ENCODE data around the gene STK11. TPM values are rescaled to one million over a fixed set of nuclear protein-coding genes. Genes with fewer than 3 reads are reported as not detected.

Gene STK11
- total and polyA plus RNA-seq, 2 of the 4 experiments (the other 2 are of a cell fraction) = 39.3 to 42.8 TPM

DNA sequence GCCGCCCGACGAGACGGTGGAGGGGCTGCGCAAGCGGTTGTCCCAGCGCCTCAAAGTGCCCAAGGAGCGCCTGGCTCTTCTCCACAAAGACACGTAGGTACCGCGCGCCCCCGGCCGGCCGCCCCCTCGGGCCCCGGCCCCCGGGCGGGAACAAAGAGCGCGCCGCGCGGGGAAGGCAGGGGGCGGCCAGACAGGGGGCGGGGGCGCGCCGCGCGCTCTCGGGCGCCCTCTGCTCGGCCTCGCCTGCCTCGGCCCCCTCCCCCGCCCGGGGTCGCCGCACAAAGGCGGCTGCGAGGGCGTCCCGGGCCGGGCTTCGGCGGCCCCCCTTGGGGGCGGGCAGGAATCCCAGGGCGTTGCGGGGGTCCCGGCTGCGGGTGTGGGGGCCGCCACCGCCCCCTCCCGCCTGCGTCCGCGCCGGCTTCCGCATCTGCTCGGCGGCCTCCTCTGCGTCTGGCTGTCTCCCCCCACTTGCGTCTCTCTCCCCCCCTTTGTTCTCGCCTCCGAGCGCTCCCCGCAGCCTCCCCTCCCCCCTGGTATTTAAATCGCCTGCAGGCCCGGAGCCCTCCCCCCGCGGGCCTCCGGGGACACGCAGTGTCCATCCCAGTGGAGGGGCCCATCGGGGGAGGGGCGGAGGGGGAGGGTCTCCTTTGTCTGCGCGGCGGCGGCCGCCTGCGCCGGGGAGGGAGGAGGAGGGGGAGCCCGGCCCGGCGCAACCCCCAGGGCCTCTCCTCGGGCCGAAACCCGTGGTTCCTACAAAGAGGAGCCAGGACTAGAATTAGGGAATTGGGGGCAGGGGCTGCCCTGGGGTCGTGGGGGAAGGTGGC is 45.1 kb downstream of the STK11 start:
- Histone ChIP-seq H3K4me2 (ENCODE audit: low read depth, low read length) (peak overlapping the region; percentile 82; the same call in 1 of the 2 replicates), H3K9me1 (ENCODE audit: insufficient read depth, low read length) (no peaks in the 10 kb centered on the region), H3K4me3 (ENCODE audit: insufficient read depth, low read depth, low read length) (peak overlapping the region; percentile 94), H3K9me3 (ENCODE audit: control insufficient read depth, insufficient read depth, low read length) (no peaks in the 10 kb centered on the region), H3K9ac (ENCODE audit: low read depth, low read length) (peak overlapping the region; percentile 97), H3K23ac (ENCODE audit: low read depth, low read length) (no peak overlapping the region), H2AFZ (replicated peaks; ENCODE audit: low read length, poor library complexity) (peak overlapping the region; percentile 14), H2BK15ac (ENCODE audit: low read depth, low read length) (no peak overlapping the region), H3K18ac (ENCODE audit: low read depth, low read length) (peak overlapping the region; percentile 85; the same call in 1 of the 2 replicates), H2BK120ac (ENCODE audit: low read depth, low read length) (peak overlapping the region; percentile 85), H3K4me1 (ENCODE audit: control insufficient read depth, insufficient read depth, low read length) (peaks cover 25% of the 10 kb centered on the region), H4K8ac (ENCODE audit: low read depth in 2 of 2, low read length in 2 of 2) (peak overlapping the region; percentile 80; a peak in 2 of 4 replicates), H2AK5ac (ENCODE audit: low read depth, low read length) (peak overlapping the region; percentile 49; the same call in 1 of the 2 replicates), H2BK5ac (ENCODE audit: low read depth, low read length, poor library complexity, severe bottlenecking) (peak overlapping the region; percentile 99), H4K5ac (ENCODE audit: low read depth, low read length) (peak overlapping the region; percentile 80; the same call in 1 of the 2 replicates), H3K36me3 (ENCODE audit: control insufficient read depth, insufficient read depth, low read length) (peaks cover 42% of the 10 kb centered on the region), H4K91ac (ENCODE audit: insufficient read depth, low read depth, low read length) (peak overlapping the region; percentile 97; the same call in 1 of the 2 replicates), H3K4ac (ENCODE audit: low read depth, low read length) (peak overlapping the region; percentile 98), H3K14ac (replicated peaks; ENCODE audit: low read depth, low read length) (peak overlapping the region; percentile 96), H4K20me1 (ENCODE audit: insufficient read depth, low read length) (peaks cover 71% of the 10 kb centered on the region), H3K27ac (ENCODE audit: insufficient read depth, low read length) (peak overlapping the region; percentile 99), H3K56ac (ENCODE audit: extremely low read depth, insufficient read depth, low read length) (peak overlapping the region; percentile 84; the same call in 1 of the 2 replicates), H3K79me1 (ENCODE audit: low read depth in 1 of 2, low read length in 2 of 2) (peaks cover 0 to 36% of the 10 kb centered on the region in 2 experiments; a peak in 2 of 4 replicates), H3K27me3 (ENCODE audit: control insufficient read depth, insufficient read depth, low read length) (no peaks in the 10 kb centered on the region), H2BK20ac (ENCODE audit: low read depth, low read length) (no peak overlapping the region), H2AK9ac (replicated peaks; ENCODE audit: low read depth, low read length, poor library complexity) (peak overlapping the region; percentile 92)
- in situ Hi-C loops (cut with MboI; ENCODE audit: low sequenced_read_pairs) = no loop called here
- DNase-seq (peak; percentile 60), ATAC-seq (ENCODE audit: low read depth) (no peak)
- intact Hi-C loops (cut with micrococcal nuclease) = no loop called here
- CTCF ChIA-PET = no interaction called here
- no peak for TF ChIP-seq MXI1 (IDR thresholded peaks at IDR 0.05; ENCODE audit: borderline replicate concordance, low read depth, low read length)
- no peak; the same call in 1 of the 2 replicates for TF ChIP-seq CHD1 (IDR thresholded peaks at IDR 0.05; ENCODE audit: low read depth, low read length)
- no peak for TF ChIP-seq NFE2L2 (IDR thresholded peaks at IDR 0.05; ENCODE audit: low read depth, low read length)
- TF ChIP-seq RAD21 (IDR thresholded peaks at IDR 0.05; ENCODE audit: low read length) = no peak
- TF ChIP-seq POLR2A (IDR thresholded peaks at IDR 0.05; ENCODE audit: low read depth, low read length) = no peak
- peak; percentile 8; the same call in 1 of the 2 replicates for TF ChIP-seq MAZ (IDR thresholded peaks at IDR 0.05; ENCODE audit: borderline replicate concordance, low read depth, low read length)
- TF ChIP-seq, protein P1, sequence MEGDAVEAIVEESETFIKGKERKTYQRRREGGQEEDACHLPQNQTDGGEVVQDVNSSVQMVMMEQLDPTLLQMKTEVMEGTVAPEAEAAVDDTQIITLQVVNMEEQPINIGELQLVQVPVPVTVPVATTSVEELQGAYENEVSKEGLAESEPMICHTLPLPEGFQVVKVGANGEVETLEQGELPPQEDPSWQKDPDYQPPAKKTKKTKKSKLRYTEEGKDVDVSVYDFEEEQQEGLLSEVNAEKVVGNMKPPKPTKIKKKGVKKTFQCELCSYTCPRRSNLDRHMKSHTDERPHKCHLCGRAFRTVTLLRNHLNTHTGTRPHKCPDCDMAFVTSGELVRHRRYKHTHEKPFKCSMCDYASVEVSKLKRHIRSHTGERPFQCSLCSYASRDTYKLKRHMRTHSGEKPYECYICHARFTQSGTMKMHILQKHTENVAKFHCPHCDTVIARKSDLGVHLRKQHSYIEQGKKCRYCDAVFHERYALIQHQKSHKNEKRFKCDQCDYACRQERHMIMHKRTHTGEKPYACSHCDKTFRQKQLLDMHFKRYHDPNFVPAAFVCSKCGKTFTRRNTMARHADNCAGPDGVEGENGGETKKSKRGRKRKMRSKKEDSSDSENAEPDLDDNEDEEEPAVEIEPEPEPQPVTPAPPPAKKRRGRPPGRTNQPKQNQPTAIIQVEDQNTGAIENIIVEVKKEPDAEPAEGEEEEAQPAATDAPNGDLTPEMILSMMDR (conservative IDR thresholded peaks at IDR 0.05; ENCODE audit: low read depth, low read length) = no peak
- TF ChIP-seq CEBPB (IDR thresholded peaks at IDR 0.05; ENCODE audit: low read depth, low read length) = no peak
- POLR2A ChIA-PET (ENCODE audit: unreplicated experiment) = no interaction called here
- dilution Hi-C loops (cut with HindIII; ENCODE audit: low sequenced_read_pairs, unreplicated experiment) = no loop called here
- BruUV-seq (replicated peaks) = no TSS peak
- WGBS, 2 experiments (ENCODE audit: extremely low coverage in 2 of 2, insufficient read length in 1 of 2) = 0% methylated on average over 32 of the region's 90 CpGs; no CpG with 5 or more reads in 1 of the 2 experiments

All from IMR-90 (cell line).